Measurements from ENCODE around the gene RACK1. TPM values are rescaled to one million over a fixed set of nuclear protein-coding genes. Genes with fewer than 3 reads are reported as not detected.

RACK1 gene
- polyA plus RNA-seq, 2 of the 4 experiments (the other 2 are of a cell fraction) = 2,590 to 3,139 TPM

- TF ChIP-seq USF2 (IDR thresholded peaks at IDR 0.05) = 0 out of 2 replicates have a peak, but pooled peaks have one; percentile 7
- TF ChIP-seq ZSCAN20 (CRISPR knock-in tag; IDR thresholded peaks at IDR 0.05) = no peak
- no peak for TF ChIP-seq ZNF302 (CRISPR knock-in tag; IDR thresholded peaks at IDR 0.05)
- TF ChIP-seq MAX (IDR thresholded peaks at IDR 0.05) = peak; percentile 80
- no peak for TF ChIP-seq RNF2 (IDR thresholded peaks at IDR 0.05; ENCODE audit: borderline replicate concordance, low read depth)
- no peak for TF ChIP-seq BCL3 (IDR thresholded peaks at IDR 0.05)
- peak; percentile 61; the same call in 1 of the 2 replicates for TF ChIP-seq RARB (CRISPR knock-in tag; IDR thresholded peaks at IDR 0.05)
- TF ChIP-seq CBX2 (IDR thresholded peaks at IDR 0.05; ENCODE audit: borderline replicate concordance, low read depth) = no peak
- TF ChIP-seq HES2 (IDR thresholded peaks at IDR 0.05) = no peak
- TF ChIP-seq CBX8 (IDR thresholded peaks at IDR 0.05) = no peak
- TF ChIP-seq HEYL (CRISPR knock-in tag; IDR thresholded peaks at IDR 0.05) = no peak
- TF ChIP-seq RCOR1 (IDR thresholded peaks at IDR 0.05; ENCODE audit: low read depth, low read length) = no peak
- peak; percentile 25 for TF ChIP-seq GATA3 (IDR thresholded peaks at IDR 0.05; ENCODE audit: borderline replicate concordance)
- peak; percentile 31; the same call in 1 of the 2 replicates for TF ChIP-seq BHLHE40 (IDR thresholded peaks at IDR 0.05; ENCODE audit: low read depth, low read length)
- TF ChIP-seq PBX3 (IDR thresholded peaks at IDR 0.05) = 0 out of 2 replicates have a peak, but pooled peaks have one; percentile 33
- no peak for TF ChIP-seq POLR2AphosphoS2 (conservative IDR thresholded peaks at IDR 0.05; ENCODE audit: low read length)
- TF ChIP-seq RAD21 (conservative IDR thresholded peaks at IDR 0.05 in 1 of 2, IDR thresholded peaks at IDR 0.05 in 1 of 2) = no peak
- no peak for TF ChIP-seq CTCF (IDR thresholded peaks at IDR 0.05)
- TF ChIP-seq MYC (IDR thresholded peaks at IDR 0.05; ENCODE audit: borderline replicate concordance, low read length) = no peak; the same call in 1 of the 2 replicates
- peak; percentile 87 for TF ChIP-seq POLR2A (IDR thresholded peaks at IDR 0.05; ENCODE audit: low read length)
- no peak for TF ChIP-seq NFE2L2 (conservative IDR thresholded peaks at IDR 0.05; ENCODE audit: low read length)
- TF ChIP-seq SMC3 (IDR thresholded peaks at IDR 0.05) = peak; percentile 18; the same call in 1 of the 3 replicates
- TF ChIP-seq TFCP2L1 (CRISPR knock-in tag; IDR thresholded peaks at IDR 0.05) = no peak
Observed at GRCh38 chr5:181221792-181222629, 21.7 kb downstream of the RACK1 start (continued).

Measured in A549 (cell line).